Measurements from ENCODE around the gene ANO10. TPM values are rescaled to one million over a fixed set of nuclear protein-coding genes. Genes with fewer than 3 reads are reported as not detected.

Gene ANO10
- total RNA-seq, 1 donor from 2014 or later: 57.3 TPM

DNA sequence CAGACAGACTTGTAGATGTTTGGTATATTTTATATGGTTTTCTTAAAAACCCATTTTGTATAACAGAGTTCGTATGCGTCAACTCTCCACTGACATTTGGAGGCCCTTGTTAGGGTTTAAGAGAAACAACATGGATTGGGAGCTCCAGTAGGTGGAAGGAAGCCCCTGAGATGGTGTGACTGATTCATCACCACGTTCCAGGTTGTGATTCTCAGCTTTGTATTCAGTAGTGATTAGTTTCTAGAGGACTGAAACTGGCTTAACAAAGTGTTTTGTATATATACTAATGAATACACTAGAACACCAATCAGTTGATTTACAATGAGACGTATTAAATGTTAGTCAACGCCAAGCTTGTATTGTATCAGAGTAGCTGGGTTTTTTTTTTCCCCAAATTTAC lies 301.5 kb downstream of the ANO10 start:
- Histone ChIP-seq H3K36me3 (ENCODE audit: control insufficient read depth, insufficient read depth, low read length) (no peaks in the 10 kb centered on the region), H3K4me3 (ENCODE audit: low read depth, low read length) (no peak overlapping the region), H3K27me3 (ENCODE audit: control insufficient read depth, insufficient read depth, low read length) (no peaks in the 10 kb centered on the region)
- TF ChIP-seq, protein P1, sequence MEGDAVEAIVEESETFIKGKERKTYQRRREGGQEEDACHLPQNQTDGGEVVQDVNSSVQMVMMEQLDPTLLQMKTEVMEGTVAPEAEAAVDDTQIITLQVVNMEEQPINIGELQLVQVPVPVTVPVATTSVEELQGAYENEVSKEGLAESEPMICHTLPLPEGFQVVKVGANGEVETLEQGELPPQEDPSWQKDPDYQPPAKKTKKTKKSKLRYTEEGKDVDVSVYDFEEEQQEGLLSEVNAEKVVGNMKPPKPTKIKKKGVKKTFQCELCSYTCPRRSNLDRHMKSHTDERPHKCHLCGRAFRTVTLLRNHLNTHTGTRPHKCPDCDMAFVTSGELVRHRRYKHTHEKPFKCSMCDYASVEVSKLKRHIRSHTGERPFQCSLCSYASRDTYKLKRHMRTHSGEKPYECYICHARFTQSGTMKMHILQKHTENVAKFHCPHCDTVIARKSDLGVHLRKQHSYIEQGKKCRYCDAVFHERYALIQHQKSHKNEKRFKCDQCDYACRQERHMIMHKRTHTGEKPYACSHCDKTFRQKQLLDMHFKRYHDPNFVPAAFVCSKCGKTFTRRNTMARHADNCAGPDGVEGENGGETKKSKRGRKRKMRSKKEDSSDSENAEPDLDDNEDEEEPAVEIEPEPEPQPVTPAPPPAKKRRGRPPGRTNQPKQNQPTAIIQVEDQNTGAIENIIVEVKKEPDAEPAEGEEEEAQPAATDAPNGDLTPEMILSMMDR (IDR thresholded peaks at IDR 0.05; ENCODE audit: insufficient read depth, low read length, poor library complexity, severe bottlenecking): no peak
- DNase-seq (ENCODE audit: low read depth): no peak

- no peaks in the 10 kb centered on the region for H3K27me3 ChIP-seq (ENCODE audit: control insufficient read depth, insufficient read depth, low read length)
- TF ChIP-seq, protein P1 (IDR thresholded peaks at IDR 0.05; ENCODE audit: insufficient read depth, low read length, poor library complexity, severe bottlenecking): no peak
- no peak overlapping the region for H3K4me3 ChIP-seq (ENCODE audit: low read depth, low read length)
- no peak for DNase-seq (ENCODE audit: low read depth)
- H3K36me3 ChIP-seq (ENCODE audit: control insufficient read depth, insufficient read depth, low read length): no peaks in the 10 kb centered on the region
Measured at GRCh38 chr3:43319794-43320193, 302.0 kb downstream of the ANO10 start.

DNA sequence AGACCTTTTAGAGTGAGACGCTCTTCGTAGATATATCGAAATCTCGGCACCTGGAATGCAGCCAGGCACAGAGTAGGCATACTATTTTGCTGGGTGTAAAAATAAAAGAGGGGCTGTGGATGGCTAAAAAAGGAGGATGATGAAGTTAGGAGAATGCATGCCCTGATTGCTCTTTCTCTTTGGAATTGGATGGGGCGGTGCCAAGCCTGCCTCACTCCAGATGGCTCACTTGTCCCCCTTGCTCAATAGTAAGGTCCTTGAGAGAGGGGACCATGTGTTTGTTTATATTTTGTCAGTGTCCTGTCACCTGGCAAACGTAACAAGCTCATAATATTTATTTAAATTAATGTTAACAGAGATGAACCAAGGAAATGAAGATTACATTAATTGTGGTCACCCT lies 302.4 kb downstream of the ANO10 start:
- Histone ChIP-seq H3K4me3 (ENCODE audit: low read depth, low read length) (no peak overlapping the region), H3K36me3 (ENCODE audit: control insufficient read depth, insufficient read depth, low read length) (no peaks in the 10 kb centered on the region), H3K27me3 (ENCODE audit: control insufficient read depth, insufficient read depth, low read length) (no peaks in the 10 kb centered on the region)
- TF ChIP-seq, protein P1 (IDR thresholded peaks at IDR 0.05; ENCODE audit: insufficient read depth, low read length, poor library complexity, severe bottlenecking): no peak
- no peak for DNase-seq (ENCODE audit: low read depth)

GRCh38 chr3:43317461-43318316 lies 304.1 kb downstream of the ANO10 start:
- DNase-seq (ENCODE audit: low read depth): no peak
- H3K4me3 ChIP-seq (ENCODE audit: low read depth, low read length): no peak overlapping the region
- H3K27me3 ChIP-seq (ENCODE audit: control insufficient read depth, insufficient read depth, low read length): no peaks in the 10 kb centered on the region
- TF ChIP-seq, protein P1 (IDR thresholded peaks at IDR 0.05; ENCODE audit: insufficient read depth, low read length, poor library complexity, severe bottlenecking): no peak
- H3K36me3 ChIP-seq (ENCODE audit: control insufficient read depth, insufficient read depth, low read length): no peaks in the 10 kb centered on the region

- Histone ChIP-seq H3K36me3 (ENCODE audit: control insufficient read depth, insufficient read depth, low read length) (no peaks in the 10 kb centered on the region), H3K4me3 (ENCODE audit: low read depth, low read length) (no peak overlapping the region), H3K27me3 (ENCODE audit: control insufficient read depth, insufficient read depth, low read length) (no peaks in the 10 kb centered on the region)
- peak; percentile 72 for DNase-seq (ENCODE audit: low read depth)
- TF ChIP-seq, protein P1 (IDR thresholded peaks at IDR 0.05; ENCODE audit: insufficient read depth, low read length, poor library complexity, severe bottlenecking): no peak
Measured at GRCh38 chr3:43316783-43317460, 304.9 kb downstream of the ANO10 start.

Other genes with a start within 250 kb of the ANO10 start
- 23.1 and 23.4 TPM in 2 replicates for gene ABHD5, start 68.9 kb upstream of the ANO10 start, total RNA-seq